PFSK-1 (cell line): Measurements from ENCODE around the gene AGMO.

Source experiments
- POLR2AphosphoS5 ChIP-seq: IDR thresholded peaks from 2 replicates; pipeline ENCODE4 v1.6.1; 2012; ENCODE audit warnings: low read depth, mild to moderate bottlenecking, control low read depth, low read length, moderate library complexity
- SIN3A ChIP-seq: IDR thresholded peaks from 2 replicates; pipeline ENCODE4 v1.6.1; 2012; ENCODE audit warnings: mild to moderate bottlenecking, low read length, moderate library complexity, borderline replicate concordance; ENCODE audit not compliant: insufficient read depth
- TAF1 ChIP-seq: IDR thresholded peaks from 2 replicates; pipeline ENCODE4 v1.6.1; 2012; ENCODE audit warnings: low read length, control low read depth, borderline replicate concordance; ENCODE audit not compliant: insufficient read depth
- TF ChIP-seq, protein P1 (sequence below), 2 experiments: IDR thresholded peaks; 2 replicates each; pipeline versions ENCODE4 v1.6.1 to v1.8.0; 2011 to 2012; ENCODE audit warnings: low read depth in 2 of 2, low read length in 2 of 2, control low read depth in 1 of 2, inconsistent platforms in 1 of 2, mild to moderate bottlenecking in 1 of 2, moderate library complexity in 1 of 2; ENCODE audit not compliant: insufficient read depth in 1 of 2

DNA sequence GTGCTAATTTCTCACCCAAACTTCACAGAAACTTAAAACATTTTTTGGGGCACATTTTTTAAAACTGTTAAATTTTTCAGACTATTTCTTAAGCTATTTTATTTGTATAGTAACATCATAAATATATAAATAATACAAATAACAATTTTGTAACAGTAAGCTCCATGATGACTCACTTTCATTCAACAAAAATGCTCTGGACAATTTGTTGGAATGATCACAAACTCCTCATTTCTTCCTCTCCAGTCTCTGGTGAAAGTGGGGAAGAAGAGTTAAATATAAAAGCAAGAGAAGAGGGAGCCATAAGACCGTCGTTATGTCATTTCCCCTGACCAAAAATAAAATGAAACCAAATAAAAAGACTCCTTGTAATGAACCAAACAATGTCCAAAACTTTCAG lies 162.4 kb downstream of the AGMO start:
- TF ChIP-seq, protein P1, sequence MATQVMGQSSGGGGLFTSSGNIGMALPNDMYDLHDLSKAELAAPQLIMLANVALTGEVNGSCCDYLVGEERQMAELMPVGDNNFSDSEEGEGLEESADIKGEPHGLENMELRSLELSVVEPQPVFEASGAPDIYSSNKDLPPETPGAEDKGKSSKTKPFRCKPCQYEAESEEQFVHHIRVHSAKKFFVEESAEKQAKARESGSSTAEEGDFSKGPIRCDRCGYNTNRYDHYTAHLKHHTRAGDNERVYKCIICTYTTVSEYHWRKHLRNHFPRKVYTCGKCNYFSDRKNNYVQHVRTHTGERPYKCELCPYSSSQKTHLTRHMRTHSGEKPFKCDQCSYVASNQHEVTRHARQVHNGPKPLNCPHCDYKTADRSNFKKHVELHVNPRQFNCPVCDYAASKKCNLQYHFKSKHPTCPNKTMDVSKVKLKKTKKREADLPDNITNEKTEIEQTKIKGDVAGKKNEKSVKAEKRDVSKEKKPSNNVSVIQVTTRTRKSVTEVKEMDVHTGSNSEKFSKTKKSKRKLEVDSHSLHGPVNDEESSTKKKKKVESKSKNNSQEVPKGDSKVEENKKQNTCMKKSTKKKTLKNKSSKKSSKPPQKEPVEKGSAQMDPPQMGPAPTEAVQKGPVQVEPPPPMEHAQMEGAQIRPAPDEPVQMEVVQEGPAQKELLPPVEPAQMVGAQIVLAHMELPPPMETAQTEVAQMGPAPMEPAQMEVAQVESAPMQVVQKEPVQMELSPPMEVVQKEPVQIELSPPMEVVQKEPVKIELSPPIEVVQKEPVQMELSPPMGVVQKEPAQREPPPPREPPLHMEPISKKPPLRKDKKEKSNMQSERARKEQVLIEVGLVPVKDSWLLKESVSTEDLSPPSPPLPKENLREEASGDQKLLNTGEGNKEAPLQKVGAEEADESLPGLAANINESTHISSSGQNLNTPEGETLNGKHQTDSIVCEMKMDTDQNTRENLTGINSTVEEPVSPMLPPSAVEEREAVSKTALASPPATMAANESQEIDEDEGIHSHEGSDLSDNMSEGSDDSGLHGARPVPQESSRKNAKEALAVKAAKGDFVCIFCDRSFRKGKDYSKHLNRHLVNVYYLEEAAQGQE (IDR thresholded peaks at IDR 0.05; ENCODE audit: insufficient read depth in 1 of 2, low read depth in 2 of 2, low read length in 2 of 2) = no peak
- no peak for TF ChIP-seq POLR2AphosphoS5
- TF ChIP-seq TAF1 = no peak
- no peak for TF ChIP-seq SIN3A
